Measurements from ENCODE around the gene MSRB3.
"Not testable (repeated sequence)": the region's sequence is repeated elsewhere in the genome, so short reads cannot be mapped to it uniquely, and the experiment has no call there.

The MSRB3 gene

GRCh38 chr12:65460063-65460462 is 181.6 kb downstream of the MSRB3 start:
- DNase-seq, result no peak

GRCh38 chr12:65461017-65461416 is 182.5 kb downstream of the MSRB3 start:
- DNase-seq, result no peak

- no peak for DNase-seq
Observed at GRCh38 chr12:65462484-65462883, 184.0 kb downstream of the MSRB3 start.

DNA sequence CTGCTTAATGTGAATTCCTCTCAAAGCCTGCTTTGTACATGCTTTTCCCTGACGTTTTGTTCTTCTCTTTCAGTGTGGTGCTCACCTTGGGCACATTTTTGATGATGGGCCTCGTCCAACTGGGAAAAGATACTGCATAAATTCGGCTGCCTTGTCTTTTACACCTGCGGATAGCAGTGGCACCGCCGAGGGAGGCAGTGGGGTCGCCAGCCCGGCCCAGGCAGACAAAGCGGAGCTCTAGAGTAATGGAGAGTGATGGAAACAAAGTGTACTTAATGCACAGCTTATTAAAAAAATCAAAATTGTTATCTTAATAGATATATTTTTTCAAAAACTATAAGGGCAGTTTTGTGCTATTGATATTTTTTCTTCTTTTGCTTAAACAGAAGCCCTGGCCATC is 184.6 kb downstream of the MSRB3 start:
- DNase-seq, result no peak

- DNase-seq, result no peak
Observed at GRCh38 chr12:65463611-65464010, 185.1 kb downstream of the MSRB3 start.

DNA sequence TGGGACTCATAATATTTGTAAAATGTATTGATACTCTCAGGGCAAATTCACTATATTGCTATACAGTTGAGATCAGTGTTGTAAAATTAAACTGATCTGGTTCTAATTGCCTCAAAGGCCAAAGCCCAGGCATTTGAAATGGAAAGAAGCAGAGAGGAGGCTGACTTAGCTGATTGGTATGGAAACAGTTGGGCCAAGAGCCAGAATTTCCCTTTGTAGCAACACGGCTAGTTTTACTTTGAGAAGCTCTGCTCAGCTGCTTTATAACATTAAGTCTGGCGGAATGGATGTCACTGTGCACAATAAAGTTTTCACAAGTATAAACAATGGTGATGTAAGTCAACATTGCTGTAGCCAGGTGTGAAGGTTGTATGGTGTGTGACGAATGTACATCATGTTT is 186.4 kb downstream of the MSRB3 start:
- no peak for DNase-seq

DNA sequence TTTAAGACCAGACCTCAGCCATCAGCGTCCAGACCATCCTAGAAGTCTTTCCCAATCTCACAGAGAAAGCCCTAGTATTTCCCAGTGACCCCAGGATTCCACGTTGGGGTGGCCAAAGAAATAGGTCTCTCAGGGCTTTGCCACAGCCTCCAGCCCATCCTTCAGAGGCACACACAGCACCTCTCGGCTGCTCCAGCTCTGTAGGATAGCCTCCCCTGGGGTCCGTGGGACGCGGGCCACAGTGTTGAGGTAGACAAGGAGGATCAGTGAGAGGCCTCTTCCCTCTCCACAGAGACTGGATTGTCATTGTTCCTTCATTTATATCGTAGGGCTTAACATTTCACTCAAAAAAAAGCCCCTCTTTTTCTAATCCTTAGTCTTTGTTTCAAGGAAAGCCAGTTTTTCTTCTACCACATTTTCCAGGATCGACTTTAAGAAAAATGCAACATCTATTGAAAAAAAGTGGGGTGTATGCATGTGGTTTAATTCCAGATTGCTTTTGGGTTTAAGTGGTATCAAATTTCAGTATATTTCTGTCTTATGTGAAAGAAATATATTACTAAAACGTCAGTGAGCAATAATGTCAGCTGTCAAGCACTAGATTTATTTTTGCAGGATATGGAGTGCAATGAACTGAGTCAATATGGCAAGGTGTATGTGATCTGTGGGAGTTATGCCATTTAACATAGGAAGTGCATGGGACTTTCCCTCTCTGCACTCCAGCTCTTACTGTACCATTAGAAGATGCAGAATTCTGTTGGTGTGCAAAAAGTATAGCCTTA is 187.5 kb downstream of the MSRB3 start:
- DNase-seq, result no peak

DNA sequence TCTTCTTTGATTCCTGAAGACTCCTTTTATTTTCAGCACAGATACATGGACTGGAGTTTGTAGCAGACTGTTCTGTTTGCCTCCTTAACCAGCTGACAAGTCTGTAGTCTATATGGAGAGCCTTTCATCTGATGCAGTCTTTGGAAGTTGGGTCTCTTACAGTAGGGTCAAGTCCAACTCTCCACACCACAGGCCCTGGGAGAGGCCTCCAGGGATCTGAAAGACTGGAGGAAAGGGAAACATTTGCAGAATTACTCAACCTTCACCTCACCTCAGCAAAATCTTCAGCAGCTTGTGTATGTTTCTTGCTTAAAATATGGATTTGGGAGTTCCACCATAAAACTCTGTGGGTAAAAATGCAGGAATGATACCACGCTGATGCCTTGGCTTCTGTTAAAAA is 188.4 kb downstream of the MSRB3 start:
- DNase-seq, result no peak

DNA sequence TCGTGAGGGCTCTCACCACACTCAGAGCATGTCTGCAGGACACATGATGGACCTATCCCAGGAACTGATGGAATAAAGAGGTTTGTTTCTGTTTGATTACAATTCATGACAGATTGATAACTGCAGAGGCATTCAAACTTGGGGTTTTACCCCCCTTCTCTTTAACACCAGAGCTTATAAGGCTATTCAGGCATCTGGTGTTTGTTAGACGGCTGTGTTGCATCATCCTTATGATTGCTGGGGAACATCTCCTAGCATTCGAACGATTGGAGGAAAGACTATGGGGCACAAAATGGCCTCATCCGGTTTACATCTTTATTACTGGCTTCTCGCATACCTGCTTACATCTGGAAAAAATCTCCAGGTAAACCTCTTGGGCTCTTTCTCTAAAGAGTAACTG is 191.8 kb downstream of the MSRB3 start:
- no peak for DNase-seq

DNA sequence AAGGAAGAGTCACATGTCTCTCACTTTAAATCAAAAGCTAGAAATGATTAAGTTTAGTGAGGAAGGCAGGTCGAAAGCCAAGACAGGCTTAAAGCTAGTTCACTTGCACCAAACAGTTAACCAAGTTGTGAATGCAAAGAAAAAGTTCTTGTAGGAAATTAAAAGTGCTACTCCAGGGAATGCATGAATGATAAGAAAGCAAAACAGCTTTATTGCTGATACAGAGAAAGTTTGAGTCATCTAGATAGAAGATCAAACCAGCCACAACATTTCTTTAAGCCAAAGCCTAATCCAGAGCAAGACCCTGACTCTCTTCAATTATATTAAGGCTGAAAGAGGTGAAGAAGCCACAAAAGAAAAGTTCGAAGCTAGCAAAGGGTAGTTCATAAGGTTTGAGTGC is 193.6 kb downstream of the MSRB3 start:
- no peak for DNase-seq

- DNase-seq, result no peak
Observed at GRCh38 chr12:65474831-65475230, 196.3 kb downstream of the MSRB3 start.

DNA sequence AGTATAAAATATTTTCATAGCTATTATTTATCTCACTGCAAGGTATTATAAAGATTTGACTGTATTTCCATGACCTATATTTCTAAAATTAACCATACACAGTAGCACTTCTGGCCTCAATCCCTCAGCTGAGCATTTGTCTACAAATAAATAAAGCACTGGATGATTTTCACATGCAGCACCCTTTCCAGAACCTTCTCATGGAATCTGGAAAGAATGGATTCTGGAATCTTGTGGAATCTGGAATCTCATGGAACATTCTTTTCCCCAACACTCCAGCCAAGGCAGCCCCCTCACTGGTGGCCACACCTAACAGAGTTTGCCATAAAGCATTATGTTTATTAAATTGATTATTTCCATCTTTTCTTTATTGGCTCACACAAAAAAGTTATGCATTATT is 199.2 kb downstream of the MSRB3 start:
- DNase-seq, result no peak

DNA sequence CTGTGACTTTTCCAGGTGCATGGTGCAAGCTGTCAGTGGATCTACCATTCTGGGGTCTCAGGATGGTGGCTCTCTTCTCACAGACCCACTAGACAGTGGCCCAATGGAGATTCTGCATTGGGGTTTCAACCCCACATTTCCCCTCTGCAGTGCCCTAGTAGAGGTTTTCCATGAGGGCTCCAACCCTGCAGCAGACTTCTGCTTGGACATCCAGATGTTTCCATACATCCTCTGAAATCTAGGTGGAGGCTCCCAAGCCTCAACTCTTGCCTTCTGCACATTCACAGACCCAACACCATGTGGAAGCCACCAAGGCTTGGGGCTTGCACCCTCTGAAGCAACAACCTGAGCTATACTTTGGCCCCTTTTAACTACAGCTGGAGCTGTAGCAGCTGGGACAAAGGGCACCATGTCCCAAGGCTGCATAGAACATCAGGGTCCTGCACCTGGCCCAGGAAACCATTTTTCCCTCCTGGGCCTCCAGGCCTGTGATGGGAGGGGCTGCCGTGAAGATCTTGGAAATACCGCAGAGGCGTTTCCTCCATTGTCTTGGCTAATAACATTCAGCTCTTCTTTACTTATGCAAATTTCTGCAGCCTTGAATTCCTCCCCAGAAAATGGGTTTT is 205.5 kb downstream of the MSRB3 start:
- not testable (repeated sequence) for DNase-seq

DNA sequence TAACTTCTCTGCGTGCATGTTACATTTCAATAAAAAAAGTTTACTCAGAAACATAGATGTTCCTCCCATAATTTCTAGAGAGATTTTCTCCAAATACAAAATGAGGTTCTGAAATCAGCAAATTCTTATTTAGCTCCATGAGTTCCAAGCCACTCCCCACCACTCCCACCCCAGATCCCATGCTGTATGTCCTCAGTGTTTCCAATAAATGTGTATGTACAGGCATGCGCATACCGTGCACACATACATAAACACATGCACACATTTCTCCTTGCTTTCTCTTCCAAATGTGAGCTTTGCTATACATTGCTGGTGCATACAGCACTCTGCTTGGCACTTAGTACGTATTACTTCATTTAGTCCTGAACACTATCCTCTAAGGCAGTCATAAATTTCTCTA is 209.7 kb downstream of the MSRB3 start:
- DNase-seq, result no peak

DNA sequence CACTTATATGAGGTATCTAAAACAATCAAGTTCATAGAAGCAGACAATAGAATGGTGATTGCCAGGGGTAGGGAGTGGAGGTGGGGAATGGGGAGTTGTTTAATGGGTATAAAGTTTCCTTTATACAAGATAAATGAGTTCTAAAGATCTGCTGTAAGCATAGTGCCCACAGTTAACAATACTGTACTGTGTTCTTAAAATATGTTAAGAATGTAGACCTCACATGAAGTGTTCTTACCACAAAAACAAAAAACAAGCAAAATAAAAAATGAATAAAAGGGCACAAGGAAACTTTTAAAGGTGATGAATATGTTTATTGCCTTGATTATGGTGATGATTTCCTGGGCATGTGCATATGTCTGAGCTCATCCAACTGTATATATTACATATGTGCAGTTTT is 211.8 kb downstream of the MSRB3 start:
- DNase-seq, result no peak

- DNase-seq, result no peak
Observed at GRCh38 chr12:65492998-65493912, 214.8 kb downstream of the MSRB3 start.

GRCh38 chr12:65493913-65494245 is 215.4 kb downstream of the MSRB3 start:
- no peak for DNase-seq

- DNase-seq, result no peak
Observed at GRCh38 chr12:65494537-65494936, 216.1 kb downstream of the MSRB3 start.

GRCh38 chr12:65495233-65495632 is 216.8 kb downstream of the MSRB3 start:
- no peak for DNase-seq

- DNase-seq, result no peak
Observed at GRCh38 chr12:65496617-65497016, 218.1 kb downstream of the MSRB3 start.

DNA sequence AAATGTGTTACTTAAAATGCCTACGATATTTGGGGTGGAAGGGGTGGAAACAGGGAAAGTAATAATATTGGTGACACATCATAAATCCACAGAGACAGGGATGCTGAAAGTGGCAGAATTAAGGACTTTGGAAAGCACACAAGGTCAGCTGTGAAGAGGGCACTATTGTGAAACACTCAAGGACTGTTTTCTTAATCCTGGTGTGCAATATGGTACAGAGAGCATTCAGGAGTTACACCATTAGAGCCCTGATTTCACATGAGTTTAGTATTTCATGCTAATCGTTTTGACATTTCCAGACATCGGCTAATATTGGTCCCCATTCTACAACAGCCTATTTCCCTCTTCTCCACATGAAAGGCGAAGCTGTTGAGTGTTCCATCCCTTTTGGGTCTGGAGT is 219.2 kb downstream of the MSRB3 start:
- DNase-seq, result no peak

- no peak for DNase-seq
Observed at GRCh38 chr12:65499167-65499566, 220.7 kb downstream of the MSRB3 start.

DNA sequence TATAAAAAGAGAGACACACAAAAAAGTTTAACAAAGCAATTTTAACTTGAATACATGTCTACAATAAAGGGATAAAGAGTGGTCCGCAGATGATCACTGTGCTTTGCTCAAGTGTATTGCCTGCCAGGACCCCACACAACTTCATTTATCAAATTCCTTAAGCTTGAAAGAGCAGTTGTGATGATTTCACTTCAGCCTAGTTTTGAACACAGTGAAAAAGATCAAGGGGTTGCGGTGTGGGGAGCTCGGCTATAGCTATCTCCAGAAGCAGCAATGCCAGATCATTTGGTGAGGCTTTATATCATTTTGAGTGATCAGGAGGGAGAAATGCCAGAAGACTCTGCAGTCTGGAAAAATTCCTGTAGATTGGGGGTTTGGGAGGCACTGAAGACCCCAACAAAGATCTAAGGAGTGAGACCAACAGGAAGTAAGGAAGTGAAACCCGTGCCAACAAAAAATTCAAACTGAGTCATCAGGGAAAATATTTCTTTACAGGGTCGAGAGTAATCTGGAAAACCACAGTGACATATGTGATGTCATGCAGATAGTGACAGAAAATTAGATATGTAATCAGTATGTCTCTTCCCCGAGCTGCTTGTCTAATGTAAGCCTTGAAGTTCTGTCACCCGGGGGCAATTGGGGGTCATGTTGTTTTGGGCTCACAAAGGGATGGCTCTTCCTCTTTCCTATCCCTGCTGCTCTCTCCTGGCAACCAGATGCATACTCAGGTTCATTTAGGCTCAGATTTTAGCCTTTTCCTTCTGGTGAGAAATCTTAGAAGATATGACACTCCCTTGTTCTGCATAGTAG is 221.8 kb downstream of the MSRB3 start:
- no peak for DNase-seq
